Spinal cord (tissue), 10 donors: Measurements from ENCODE around the gene SCLT1. TPM values are rescaled to one million over a fixed set of nuclear protein-coding genes. Genes with fewer than 3 reads are reported as not detected.

Experiments
- DNase-seq, 6 donors: peaks; one replicate each; pipeline versions ENCODE4 v3.0.0 to v3.0.0-alpha.2; 2013 to 2015; ENCODE audit warnings: low spot score in 6 of 6, low read depth in 4 of 6
- H3K27ac ChIP-seq: one replicate; pipeline ENCODE4 v1.5.1; 2013; ENCODE audit warnings: low read depth, low read length, control low read depth
- H3K27me3 ChIP-seq: one replicate; pipeline ENCODE4 v1.6.1; 2013; ENCODE audit warnings: low read length; ENCODE audit not compliant: control insufficient read depth, insufficient read depth
- H3K36me3 ChIP-seq: one replicate; pipeline ENCODE4 v1.6.1; 2013; ENCODE audit warnings: low read length; ENCODE audit not compliant: control insufficient read depth, insufficient read depth
- H3K4me1 ChIP-seq: one replicate; pipeline ENCODE4 v1.6.1; 2013; ENCODE audit warnings: low read length; ENCODE audit not compliant: control insufficient read depth, insufficient read depth
- H3K4me3 ChIP-seq: one replicate; pipeline ENCODE4 v1.5.1; 2013; ENCODE audit warnings: low read depth, low read length, control low read depth
- H3K9me3 ChIP-seq: one replicate; pipeline ENCODE4 v1.6.1; 2013; ENCODE audit warnings: low read length; ENCODE audit not compliant: control insufficient read depth, insufficient read depth
- WGBS: methylation state at CpG from one replicate; pipeline ENCODE4 v1.1.5; 2013; ENCODE audit warnings: missing lambda C conversion rate; ENCODE audit not compliant: insufficient coverage; 5-methylcytosine and 5-hydroxymethylcytosine counted together
- polyA plus RNA-seq, 2 donors: library from polyadenylated mRNA; unstranded; fragments of 120-200 nt; gene quantifications; one replicate each; pipeline ENCODE4 v1.2.1, GENCODE V29; 2013; ENCODE audit not compliant: insufficient read length in 2 of 2
- total RNA-seq, 2 donors: library from RNA; depleted of rRNA in 1 of 2; stranded (reverse); fragments of 120-200 nt in 1 of 2; fragments of >200 nt in 1 of 2; gene quantifications; one replicate each; pipeline versions ENCODE4 v1.2.3 to v1.2.4, GENCODE V29; 2013 to 2014
- donor health status: healthy.

SCLT1 gene
- total and polyA plus RNA-seq, 4 donors: 16.5 to 62.7 (median 24.9) TPM

GRCh38 chr4:128951316-128951715 is 142.0 kb downstream of the SCLT1 start:
- no peak for DNase-seq
- no peak overlapping the region for H3K4me3 ChIP-seq
- H3K27me3 ChIP-seq: no peaks in the 10 kb centered on the region
- no peak overlapping the region for H3K27ac ChIP-seq
- no CpG with 5 or more reads among the region's 2 CpGs for WGBS
- H3K9me3 ChIP-seq: no peaks in the 10 kb centered on the region
- H3K36me3 ChIP-seq: no peaks in the 10 kb centered on the region
- H3K4me1 ChIP-seq: no peaks in the 10 kb centered on the region

- no peaks in the 10 kb centered on the region for H3K27me3 ChIP-seq
- no peaks in the 10 kb centered on the region for H3K36me3 ChIP-seq
- DNase-seq: no peak
- H3K4me1 ChIP-seq: no peaks in the 10 kb centered on the region
- no peaks in the 10 kb centered on the region for H3K9me3 ChIP-seq
- no peak overlapping the region for H3K27ac ChIP-seq
- no peak overlapping the region for H3K4me3 ChIP-seq
- WGBS: no CpG with 5 or more reads among the region's 2 CpGs
Observed at GRCh38 chr4:128950796-128951195, 142.5 kb downstream of the SCLT1 start.

GRCh38 chr4:128946916-128947315 is 146.4 kb downstream of the SCLT1 start:
- Histone ChIP-seq H3K36me3 (no peaks in the 10 kb centered on the region), H3K9me3 (no peaks in the 10 kb centered on the region), H3K4me1 (no peaks in the 10 kb centered on the region), H3K27me3 (no peaks in the 10 kb centered on the region), H3K4me3 (no peak overlapping the region), H3K27ac (no peak overlapping the region)
- DNase-seq: no peak
- WGBS: 88% methylated on average over 2 of the region's 3 CpGs

GRCh38 chr4:128942607-128943006 is 150.7 kb downstream of the SCLT1 start:
- DNase-seq: peak in 1 of 6 donors; percentile 40
- H3K4me3 ChIP-seq: no peak overlapping the region
- no peaks in the 10 kb centered on the region for H3K4me1 ChIP-seq
- no CpG with 5 or more reads among the region's 1 CpG for WGBS
- H3K9me3 ChIP-seq: no peaks in the 10 kb centered on the region
- H3K27ac ChIP-seq: no peak overlapping the region
- no peaks in the 10 kb centered on the region for H3K27me3 ChIP-seq
- H3K36me3 ChIP-seq: no peaks in the 10 kb centered on the region

GRCh38 chr4:128940971-128941370 is 152.4 kb downstream of the SCLT1 start:
- no peaks in the 10 kb centered on the region for H3K9me3 ChIP-seq
- no peak for DNase-seq
- no peak overlapping the region for H3K4me3 ChIP-seq
- H3K27ac ChIP-seq: no peak overlapping the region
- H3K36me3 ChIP-seq: no peaks in the 10 kb centered on the region
- H3K4me1 ChIP-seq: no peaks in the 10 kb centered on the region
- H3K27me3 ChIP-seq: no peaks in the 10 kb centered on the region
- WGBS: no CpG with 5 or more reads among the region's 2 CpGs

- H3K27me3 ChIP-seq: no peaks in the 10 kb centered on the region
- no peak overlapping the region for H3K27ac ChIP-seq
- WGBS: 100% methylated on average over 1 of the region's 3 CpGs
Observed at GRCh38 chr4:128930051-128930450, 163.3 kb downstream of the SCLT1 start.

GRCh38 chr4:128924951-128925350 is 168.4 kb downstream of the SCLT1 start:
- Histone ChIP-seq H3K27ac (no peak overlapping the region), H3K9me3 (peaks cover 5% of the 10 kb centered on the region), H3K4me1 (no peaks in the 10 kb centered on the region), H3K4me3 (no peak overlapping the region), H3K36me3 (peaks cover 3% of the 10 kb centered on the region), H3K27me3 (no peaks in the 10 kb centered on the region)
- no peak for DNase-seq
- 100% methylated on average over 2 of the region's 5 CpGs for WGBS

More at GRCh38 chr4:128930051-128930450, 163.3 kb downstream of the SCLT1 start:
- H3K4me3 ChIP-seq: no peak overlapping the region
- H3K4me1 ChIP-seq: no peaks in the 10 kb centered on the region
- no peak for DNase-seq
- peaks cover 5% of the 10 kb centered on the region for H3K9me3 ChIP-seq
- H3K36me3 ChIP-seq: peaks cover 3% of the 10 kb centered on the region

- Histone ChIP-seq H3K27me3 (no peaks in the 10 kb centered on the region), H3K4me3 (no peak overlapping the region), H3K27ac (no peak overlapping the region), H3K9me3 (peaks cover 2% of the 10 kb centered on the region), H3K4me1 (no peaks in the 10 kb centered on the region), H3K36me3 (no peaks in the 10 kb centered on the region)
- DNase-seq: no peak
- WGBS: no CpG with 5 or more reads among the region's 3 CpGs
Observed at GRCh38 chr4:128921954-128922353, 171.4 kb downstream of the SCLT1 start.

- no CpG with 5 or more reads among the region's 2 CpGs for WGBS
- Histone ChIP-seq H3K4me3 (no peak overlapping the region), H3K27me3 (no peaks in the 10 kb centered on the region), H3K36me3 (no peaks in the 10 kb centered on the region), H3K9me3 (no peaks in the 10 kb centered on the region), H3K4me1 (no peaks in the 10 kb centered on the region), H3K27ac (no peak overlapping the region)
- DNase-seq: no peak
Observed at GRCh38 chr4:128917781-128918180, 175.6 kb downstream of the SCLT1 start.

- H3K27ac ChIP-seq: no peak overlapping the region
- H3K9me3 ChIP-seq: no peaks in the 10 kb centered on the region
- DNase-seq: no peak
- no peaks in the 10 kb centered on the region for H3K27me3 ChIP-seq
- no peak overlapping the region for H3K4me3 ChIP-seq
- H3K4me1 ChIP-seq: no peaks in the 10 kb centered on the region
- H3K36me3 ChIP-seq: no peaks in the 10 kb centered on the region
- 97% methylated on average over 5 of the region's 6 CpGs for WGBS
Observed at GRCh38 chr4:128916832-128917231, 176.5 kb downstream of the SCLT1 start.
